PC-3 (cell line): ENCODE data around the gene MID1.

ENCODE experiments used
- CTCF ChIP-seq: fragments of 300-600 bp; sonication (generic); conservative IDR thresholded peaks from 2 replicates; pipeline ENCODE4 v1.5.1; 2017; ENCODE audit warnings: antibody characterized with exemption, low read depth, mild to moderate bottlenecking, low read length
- EZH2 ChIP-seq: fragments of 300-600 bp; sonication (generic); IDR thresholded peaks from one replicate; pipeline ENCODE4 v1.6.1; 2017; ENCODE audit warnings: antibody characterized with exemption, mild to moderate bottlenecking, low read length; ENCODE audit not compliant: unreplicated experiment

DNA sequence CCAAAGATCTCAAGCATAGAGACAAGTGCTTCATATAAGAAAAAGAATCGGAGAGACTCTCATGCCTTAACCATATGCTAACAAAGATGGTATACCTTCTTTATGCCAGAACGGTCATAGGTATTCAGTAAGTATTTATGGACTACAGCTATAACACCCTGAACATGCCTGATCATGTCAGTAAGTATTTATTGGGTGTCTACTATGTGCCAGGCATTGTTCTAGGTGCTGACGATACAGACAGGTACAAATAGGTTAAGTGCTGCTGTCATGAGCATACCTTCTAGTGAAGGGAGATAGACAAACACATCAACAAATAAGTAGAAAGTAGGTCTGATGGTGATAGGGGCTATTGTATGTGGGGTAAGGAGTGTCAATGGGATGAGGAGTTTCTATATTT lies 9.5 kb upstream of the MID1 start:
- TF ChIP-seq CTCF (no peak), EZH2 (no peak)
